Measurements from ENCODE around the gene ARAP2. TPM values are rescaled to one million over a fixed set of nuclear protein-coding genes. Genes with fewer than 3 reads are reported as not detected.

Gene ARAP2
- total RNA-seq, 1 donor from 2014 or later, result 9.2 TPM

- Mint-ChIP-seq H3K27me3 (no peaks in the 10 kb centered on the region), H3K4me1 (ENCODE audit: low read depth) (peaks cover 12% of the 10 kb centered on the region), H3K9me3 (ENCODE audit: low read depth) (peaks cover 8% of the 10 kb centered on the region), H3K4me3 (ENCODE audit: low read depth) (no peak overlapping the region), H3K27ac (no peak overlapping the region), H3K36me3 (ENCODE audit: insufficient read depth) (no peaks in the 10 kb centered on the region)
- no peak for DNase-seq (ENCODE audit: low spot score, unreplicated experiment)
- no peak for TF ChIP-seq CTCF (IDR thresholded peaks at IDR 0.05; ENCODE audit: unreplicated experiment)
Measured at GRCh38 chr4:36237366-36238313, 6.7 kb downstream of the ARAP2 start.

- H3K9me3 Mint-ChIP-seq (ENCODE audit: low read depth), result peaks cover 15% of the 10 kb centered on the region
- no peak for DNase-seq (ENCODE audit: low spot score, unreplicated experiment)
- H3K4me1 Mint-ChIP-seq (ENCODE audit: low read depth), result peaks cover 1% of the 10 kb centered on the region
- no peak for TF ChIP-seq CTCF (IDR thresholded peaks at IDR 0.05; ENCODE audit: unreplicated experiment)
- no peaks in the 10 kb centered on the region for H3K36me3 Mint-ChIP-seq (ENCODE audit: insufficient read depth)
- H3K27ac Mint-ChIP-seq, result no peak overlapping the region
- no peaks in the 10 kb centered on the region for H3K27me3 Mint-ChIP-seq
- H3K4me3 Mint-ChIP-seq (ENCODE audit: low read depth), result no peak overlapping the region
Measured at GRCh38 chr4:36236159-36236558, 8.2 kb downstream of the ARAP2 start.

GRCh38 chr4:36235306-36235705 lies 9.0 kb downstream of the ARAP2 start:
- Mint-ChIP-seq H3K9me3 (ENCODE audit: low read depth) (peaks cover 15% of the 10 kb centered on the region), H3K4me3 (ENCODE audit: low read depth) (no peak overlapping the region), H3K27ac (no peak overlapping the region), H3K27me3 (no peaks in the 10 kb centered on the region), H3K4me1 (ENCODE audit: low read depth) (no peaks in the 10 kb centered on the region), H3K36me3 (ENCODE audit: insufficient read depth) (no peaks in the 10 kb centered on the region)
- DNase-seq (ENCODE audit: low spot score, unreplicated experiment), result no peak
- TF ChIP-seq CTCF (IDR thresholded peaks at IDR 0.05; ENCODE audit: unreplicated experiment), result no peak

- Mint-ChIP-seq H3K9me3 (ENCODE audit: low read depth) (peaks cover 11% of the 10 kb centered on the region), H3K27me3 (no peaks in the 10 kb centered on the region), H3K27ac (no peak overlapping the region), H3K4me3 (ENCODE audit: low read depth) (no peak overlapping the region), H3K36me3 (ENCODE audit: insufficient read depth) (no peaks in the 10 kb centered on the region), H3K4me1 (ENCODE audit: low read depth) (no peaks in the 10 kb centered on the region)
- no peak for TF ChIP-seq CTCF (IDR thresholded peaks at IDR 0.05; ENCODE audit: unreplicated experiment)
- DNase-seq (ENCODE audit: low spot score, unreplicated experiment), result no peak
Measured at GRCh38 chr4:36233567-36234266, 10.6 kb downstream of the ARAP2 start.

- peaks cover 20% of the 10 kb centered on the region for H3K4me1 Mint-ChIP-seq (ENCODE audit: low read depth)
- DNase-seq (ENCODE audit: low spot score, unreplicated experiment), result no peak
- peaks cover 6% of the 10 kb centered on the region for H3K9me3 Mint-ChIP-seq (ENCODE audit: low read depth)
- H3K27me3 Mint-ChIP-seq, result no peaks in the 10 kb centered on the region
- no peak overlapping the region for H3K27ac Mint-ChIP-seq
- no peak for TF ChIP-seq CTCF (IDR thresholded peaks at IDR 0.05; ENCODE audit: unreplicated experiment)
- no peaks in the 10 kb centered on the region for H3K36me3 Mint-ChIP-seq (ENCODE audit: insufficient read depth)
- H3K4me3 Mint-ChIP-seq (ENCODE audit: low read depth), result no peak overlapping the region
Measured at GRCh38 chr4:36230534-36230933, 13.8 kb downstream of the ARAP2 start.

Measured in progenitor cell of endocrine pancreas (in vitro differentiated cells).